ENCODE results near the gene GPRC5C.

DNA sequence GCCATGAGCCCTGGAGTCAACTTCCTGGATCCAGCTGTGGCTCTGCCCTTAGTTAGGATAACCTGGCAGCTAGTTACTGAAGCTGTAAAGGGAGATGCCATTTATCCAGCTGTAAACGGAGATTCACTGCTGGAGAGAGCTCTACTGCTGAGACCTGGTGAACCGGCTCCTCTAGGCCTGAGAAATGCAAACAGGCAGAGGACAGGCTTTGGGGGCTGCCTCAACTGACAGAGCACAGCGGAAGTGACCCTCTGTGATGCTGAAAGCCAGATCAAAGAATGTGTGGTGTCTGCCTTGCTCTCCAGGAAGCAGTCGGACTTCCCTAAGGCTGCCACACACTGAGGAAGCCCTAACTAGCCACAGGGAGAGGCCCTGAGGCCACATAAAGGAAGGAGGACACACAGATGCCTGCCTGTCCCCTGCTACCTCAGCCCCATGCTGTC is 21.9 kb upstream of the GPRC5C start:
- no peak for TF ChIP-seq CTCF (IDR thresholded peaks at IDR 0.05)
- TF ChIP-seq POLR2A (IDR thresholded peaks at IDR 0.05), result no peak
- TF ChIP-seq EP300 (IDR thresholded peaks at IDR 0.05), result no peak
